HG03342 (cell line): ENCODE measurements around the gene HOXC4.
"Not testable (repeated sequence)": the region's sequence is repeated elsewhere in the genome, so short reads cannot be mapped to it uniquely, and the experiment has no call there.

Experiments used
- ATAC-seq: cut with Tn5 transposase; IDR thresholded peaks from one replicate; pipeline ENCODE4 v1.9.1; 2021; ENCODE audit warnings: mild to moderate bottlenecking, moderate library complexity; ENCODE audit not compliant: unreplicated experiment

Gene HOXC4

GRCh38 chr12:54053003-54053750 is 458 bp upstream of the HOXC4 start:
- ATAC-seq: no peak

- ATAC-seq: no peak
Observed at GRCh38 chr12:54054742-54055194, 1.1 kb downstream of the HOXC4 start.

GRCh38 chr12:54055552-54055951 is 1.9 kb downstream of the HOXC4 start:
- ATAC-seq: no peak

- no peak for ATAC-seq
Observed at GRCh38 chr12:54056110-54056509, 2.5 kb downstream of the HOXC4 start.

GRCh38 chr12:54058128-54058768 is 4.6 kb downstream of the HOXC4 start:
- ATAC-seq: no peak

- no peak for ATAC-seq
Observed at GRCh38 chr12:54059668-54060067, 6.0 kb downstream of the HOXC4 start.

- no peak for ATAC-seq
Observed at GRCh38 chr12:54060174-54060974, 6.7 kb downstream of the HOXC4 start.

GRCh38 chr12:54060975-54061778 is 7.5 kb downstream of the HOXC4 start:
- ATAC-seq: no peak

- ATAC-seq: no peak
Observed at GRCh38 chr12:54065677-54066076, 12.0 kb downstream of the HOXC4 start.

GRCh38 chr12:54066408-54066807 is 12.8 kb downstream of the HOXC4 start:
- ATAC-seq: no peak

GRCh38 chr12:54068418-54069070 is 14.9 kb downstream of the HOXC4 start:
- no peak for ATAC-seq

- ATAC-seq: no peak
Observed at GRCh38 chr12:54071942-54072341, 18.3 kb downstream of the HOXC4 start.

GRCh38 chr12:54074308-54074707 is 20.7 kb downstream of the HOXC4 start:
- no peak for ATAC-seq

- ATAC-seq: no peak
Observed at GRCh38 chr12:54075409-54075808, 21.8 kb downstream of the HOXC4 start.

GRCh38 chr12:54075974-54076373 is 22.3 kb downstream of the HOXC4 start:
- ATAC-seq: no peak

- not testable (repeated sequence) for ATAC-seq
Observed at GRCh38 chr12:54077843-54078242, 24.2 kb downstream of the HOXC4 start.

GRCh38 chr12:54079115-54079514 is 25.5 kb downstream of the HOXC4 start:
- not testable (repeated sequence) for ATAC-seq

GRCh38 chr12:54080008-54080924 is 26.6 kb downstream of the HOXC4 start:
- ATAC-seq: not testable (repeated sequence)

GRCh38 chr12:54081053-54081514 is 27.4 kb downstream of the HOXC4 start:
- ATAC-seq: not testable (repeated sequence)
